SK-N-MC (cell line): ENCODE data around the gene PRKAR1B.

Experiments used
- EZH2 ChIP-seq: fragments of 200-600 bp; sonication (generic); IDR thresholded peaks from one replicate; pipeline ENCODE4 v1.6.1; 2017; ENCODE audit warnings: antibody characterized with exemption
- POLR2AphosphoS5 ChIP-seq: IDR thresholded peaks from 2 replicates; pipeline ENCODE4 v1.6.1; 2012; ENCODE audit warnings: mild to moderate bottlenecking, low read depth, low read length, borderline replicate concordance

GRCh38 chr7:536231-536630 lies 190.8 kb downstream of the PRKAR1B start:
- no peak for TF ChIP-seq POLR2AphosphoS5
- TF ChIP-seq EZH2 = no peak
